Mammary epithelial cell (primary cell): ENCODE results near the gene PRCP.

Experiments
- CTCF ChIP-seq, 2 donors: IDR thresholded peaks in 1 of 2; conservative IDR thresholded peaks in 1 of 2; 2 replicates each; pipeline ENCODE4 v1.5.1; 2011 to 2012; ENCODE audit warnings: inconsistent platforms in 2 of 2, low read length in 2 of 2, mild to moderate bottlenecking in 2 of 2, control low read depth in 1 of 2, low read depth in 1 of 2; ENCODE audit not compliant: insufficient read depth in 1 of 2; ENCODE audit errors: extremely low read depth in 1 of 2
- EZH2 ChIP-seq: IDR thresholded peaks from 2 replicates; pipeline ENCODE4 v1.6.1; 2012; ENCODE audit warnings: low read length, inconsistent platforms, borderline replicate concordance

GRCh38 chr11:82937554-82937953 is 37.3 kb upstream of the PRCP start:
- TF ChIP-seq CTCF (conservative IDR thresholded peaks at IDR 0.05 in 1 of 2, IDR thresholded peaks at IDR 0.05 in 1 of 2; ENCODE audit: extremely low read depth in 1 of 2, insufficient read depth in 1 of 2, low read depth in 1 of 2, low read length in 2 of 2) (no peak), EZH2 (no peak)
